Measurements from ENCODE around the gene THADA. TPM values are rescaled to one million over a fixed set of nuclear protein-coding genes. Genes with fewer than 3 reads are reported as not detected.
A peak's percentile ranks its signal among the peaks of the same experiment; 100 is the strongest.

THADA gene
- total RNA-seq, 1 experiment from 2014 or later = 20.1 TPM

DNA sequence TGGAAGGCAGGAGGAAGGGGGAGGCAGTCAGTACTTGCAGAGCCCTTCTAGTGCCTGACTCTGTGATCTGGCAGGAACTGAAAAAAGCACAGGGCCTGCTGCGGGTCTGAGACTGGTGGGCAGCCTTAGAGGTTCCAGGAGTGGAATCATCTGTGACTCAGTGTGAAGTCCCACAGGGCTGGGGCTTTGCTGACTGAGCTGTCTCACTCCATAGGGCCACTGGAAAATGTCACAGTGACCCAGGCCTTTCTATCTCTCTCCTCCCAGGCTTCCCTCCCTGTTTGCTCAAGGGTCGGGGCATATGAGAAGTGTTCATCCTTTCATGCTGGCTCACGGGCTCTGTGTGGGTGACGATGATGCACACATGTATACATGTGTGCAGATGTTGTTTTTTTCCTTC lies 322.3 kb downstream of the THADA start:
- no peaks in the 10 kb centered on the region for H3K23me2 ChIP-seq (ENCODE audit: insufficient read length, low read depth, low read length, poor library complexity, severe bottlenecking)
- no peaks in the 10 kb centered on the region for H3K79me2 ChIP-seq (ENCODE audit: insufficient read depth, low read length)
- Mint-ChIP-seq H3K4me1 (peaks cover 23 to 37% of the 10 kb centered on the region in 2 experiments), H3K9me3 (no peaks in the 10 kb centered on the region), H3K27ac (peak overlapping the region in 2 of 3 experiments; percentile 32 to 69; a peak in 2 of 7 replicates), H3K36me3 (ENCODE audit: insufficient read depth in 1 of 3, low read depth in 3 of 3) (no peaks in the 10 kb centered on the region; a peak in 1 of 7 replicates), H3K27me3 (ENCODE audit: low read depth) (no peaks in the 10 kb centered on the region; the same call in 1 of the 2 replicates), H3K4me3 (no peak overlapping the region)
- H3K18ac ChIP-seq (ENCODE audit: insufficient read length, low read depth, low read length) = no peak overlapping the region
- H3K9ac ChIP-seq (ENCODE audit: extremely low read depth, insufficient read length, low read length) = no peak overlapping the region
- H2AFZ ChIP-seq (ENCODE audit: low read length) = no peak overlapping the region
- H3K27ac ChIP-seq (ENCODE audit: insufficient read length, low read depth, low read length) = no peak overlapping the region
- no peaks in the 10 kb centered on the region for H4K20me1 ChIP-seq (ENCODE audit: control insufficient read depth, insufficient read depth, insufficient read length)
- H3K4me2 ChIP-seq (ENCODE audit: insufficient read depth, insufficient read length, low read length) = no peak overlapping the region
- TF ChIP-seq, protein P1, sequence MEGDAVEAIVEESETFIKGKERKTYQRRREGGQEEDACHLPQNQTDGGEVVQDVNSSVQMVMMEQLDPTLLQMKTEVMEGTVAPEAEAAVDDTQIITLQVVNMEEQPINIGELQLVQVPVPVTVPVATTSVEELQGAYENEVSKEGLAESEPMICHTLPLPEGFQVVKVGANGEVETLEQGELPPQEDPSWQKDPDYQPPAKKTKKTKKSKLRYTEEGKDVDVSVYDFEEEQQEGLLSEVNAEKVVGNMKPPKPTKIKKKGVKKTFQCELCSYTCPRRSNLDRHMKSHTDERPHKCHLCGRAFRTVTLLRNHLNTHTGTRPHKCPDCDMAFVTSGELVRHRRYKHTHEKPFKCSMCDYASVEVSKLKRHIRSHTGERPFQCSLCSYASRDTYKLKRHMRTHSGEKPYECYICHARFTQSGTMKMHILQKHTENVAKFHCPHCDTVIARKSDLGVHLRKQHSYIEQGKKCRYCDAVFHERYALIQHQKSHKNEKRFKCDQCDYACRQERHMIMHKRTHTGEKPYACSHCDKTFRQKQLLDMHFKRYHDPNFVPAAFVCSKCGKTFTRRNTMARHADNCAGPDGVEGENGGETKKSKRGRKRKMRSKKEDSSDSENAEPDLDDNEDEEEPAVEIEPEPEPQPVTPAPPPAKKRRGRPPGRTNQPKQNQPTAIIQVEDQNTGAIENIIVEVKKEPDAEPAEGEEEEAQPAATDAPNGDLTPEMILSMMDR (conservative IDR thresholded peaks at IDR 0.05) = no peak
- H3K27me3 ChIP-seq (ENCODE audit: insufficient read depth, low read length) = no peaks in the 10 kb centered on the region
- H2BK5ac ChIP-seq (ENCODE audit: insufficient read length, low read length) = no peak overlapping the region
- no peak overlapping the region for H3K23ac ChIP-seq (ENCODE audit: insufficient read length, low read depth, low read length)
- H4K8ac ChIP-seq (replicated peaks; ENCODE audit: insufficient read length, low read depth, low read length) = no peak overlapping the region
- no peak overlapping the region for H4K5ac ChIP-seq (ENCODE audit: insufficient read length, low read depth, low read length)
- no peak overlapping the region for H2BK12ac ChIP-seq (ENCODE audit: insufficient read length, low read depth, low read length)
- H3K56ac ChIP-seq (ENCODE audit: insufficient read length, low read depth, low read length) = no peak overlapping the region
- no peak overlapping the region for H2AK5ac ChIP-seq (ENCODE audit: insufficient read length, low read length)
- H3K4me1 ChIP-seq (ENCODE audit: insufficient read depth, low read length) = no peaks in the 10 kb centered on the region
- H2BK15ac ChIP-seq (ENCODE audit: low read depth, low read length) = no peak overlapping the region; the same call in 1 of the 2 replicates
- H2BK120ac ChIP-seq (ENCODE audit: low read depth, low read length, poor library complexity, severe bottlenecking) = no peak overlapping the region
- no peak for DNase-seq
- H3K9me3 ChIP-seq (ENCODE audit: control insufficient read depth, low read depth, low read length) = no peaks in the 10 kb centered on the region
- no peaks in the 10 kb centered on the region for H3K79me1 ChIP-seq (ENCODE audit: insufficient read depth, low read depth, low read length, poor library complexity, severe bottlenecking)
- H3K4ac ChIP-seq (ENCODE audit: low read depth, low read length) = no peak overlapping the region
- H4K91ac ChIP-seq (ENCODE audit: insufficient read length, low read depth, low read length) = no peak overlapping the region
- H3K14ac ChIP-seq (ENCODE audit: insufficient read depth, low read length) = no peak overlapping the region
- WGBS (ENCODE audit: extremely low coverage, insufficient read length, low lambda C conversion rate) = no CpG with 5 or more reads among the region's 4 CpGs
- no peak overlapping the region for H2BK20ac ChIP-seq (ENCODE audit: low read depth, low read length, poor library complexity, severe bottlenecking)
- H3T11ph ChIP-seq (ENCODE audit: low read length) = no peak overlapping the region

Measured in H9 (cell line).